HCT116 (cell line): ENCODE data around the gene ITPRIPL1.

Experiments
- EZH2phosphoT487 ChIP-seq: fragments of 200-600 bp; IDR thresholded peaks from 2 replicates; pipeline ENCODE4 v1.6.1; 2018; ENCODE audit warnings: antibody characterized with exemption, borderline replicate concordance
- POLR2A ChIP-seq: IDR thresholded peaks from 2 replicates; pipeline ENCODE4 v1.7.0; 2011; ENCODE audit warnings: borderline replicate concordance; ENCODE audit not compliant: insufficient read depth, insufficient read length; ENCODE audit errors: extremely low read depth
- TF ChIP-seq, protein P1 (sequence below), 3 experiments: fragments of 200-600 bp in 1 of 3; sonication (generic) in 1 of 3; IDR thresholded peaks in 2 of 3; conservative IDR thresholded peaks in 1 of 3; 2 replicates each; pipeline ENCODE4 v1.5.1; 2012 to 2017; ENCODE audit warnings: low read depth in 2 of 3, low read length in 2 of 3, antibody characterized with exemption in 1 of 3, borderline replicate concordance in 1 of 3, control low read depth in 1 of 3, mild to moderate bottlenecking in 1 of 3, mixed read lengths in 1 of 3, mixed run types in 1 of 3, moderate library complexity in 1 of 3; ENCODE audit not compliant: insufficient read depth in 1 of 3

- TF ChIP-seq, protein P1, sequence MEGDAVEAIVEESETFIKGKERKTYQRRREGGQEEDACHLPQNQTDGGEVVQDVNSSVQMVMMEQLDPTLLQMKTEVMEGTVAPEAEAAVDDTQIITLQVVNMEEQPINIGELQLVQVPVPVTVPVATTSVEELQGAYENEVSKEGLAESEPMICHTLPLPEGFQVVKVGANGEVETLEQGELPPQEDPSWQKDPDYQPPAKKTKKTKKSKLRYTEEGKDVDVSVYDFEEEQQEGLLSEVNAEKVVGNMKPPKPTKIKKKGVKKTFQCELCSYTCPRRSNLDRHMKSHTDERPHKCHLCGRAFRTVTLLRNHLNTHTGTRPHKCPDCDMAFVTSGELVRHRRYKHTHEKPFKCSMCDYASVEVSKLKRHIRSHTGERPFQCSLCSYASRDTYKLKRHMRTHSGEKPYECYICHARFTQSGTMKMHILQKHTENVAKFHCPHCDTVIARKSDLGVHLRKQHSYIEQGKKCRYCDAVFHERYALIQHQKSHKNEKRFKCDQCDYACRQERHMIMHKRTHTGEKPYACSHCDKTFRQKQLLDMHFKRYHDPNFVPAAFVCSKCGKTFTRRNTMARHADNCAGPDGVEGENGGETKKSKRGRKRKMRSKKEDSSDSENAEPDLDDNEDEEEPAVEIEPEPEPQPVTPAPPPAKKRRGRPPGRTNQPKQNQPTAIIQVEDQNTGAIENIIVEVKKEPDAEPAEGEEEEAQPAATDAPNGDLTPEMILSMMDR (IDR thresholded peaks at IDR 0.05 in 2 of 3, conservative IDR thresholded peaks at IDR 0.05 in 1 of 3; ENCODE audit: borderline replicate concordance in 1 of 3, insufficient read depth in 1 of 3, low read depth in 2 of 3, low read length in 2 of 3): no peak
- TF ChIP-seq EZH2phosphoT487 (no peak), POLR2A (no peak)
Measured at GRCh38 chr2:96347395-96347794, 22.3 kb downstream of the ITPRIPL1 start.
